Central memory CD4-positive, alpha-beta T cell (primary cell): ENCODE data around the gene TRAF3IP3.
A peak's percentile ranks its signal among the peaks of the same experiment; 100 is the strongest.

Source experiments
- DNase-seq: peaks from one replicate; pipeline ENCODE4 v3.0.0; 2022

TRAF3IP3 gene

DNA sequence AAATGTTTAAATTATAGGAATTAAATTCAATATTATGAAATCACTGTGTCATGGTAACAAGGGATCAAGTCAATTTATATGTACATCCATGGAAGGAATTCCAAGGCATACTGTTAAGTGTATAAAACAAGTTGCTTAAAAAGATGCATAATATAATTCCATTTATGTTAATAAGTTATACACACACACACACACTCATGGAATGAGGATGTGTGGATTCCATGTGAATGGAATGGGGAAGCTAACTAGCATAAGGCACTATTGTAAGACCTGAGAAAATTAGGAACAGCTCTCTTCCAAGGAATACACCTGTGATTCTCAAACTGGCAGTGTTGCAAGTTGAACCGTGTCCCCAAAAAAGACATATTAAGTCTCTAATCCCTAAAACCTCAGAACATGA is 17.6 kb upstream of the TRAF3IP3 start:
- DNase-seq, result no peak

DNA sequence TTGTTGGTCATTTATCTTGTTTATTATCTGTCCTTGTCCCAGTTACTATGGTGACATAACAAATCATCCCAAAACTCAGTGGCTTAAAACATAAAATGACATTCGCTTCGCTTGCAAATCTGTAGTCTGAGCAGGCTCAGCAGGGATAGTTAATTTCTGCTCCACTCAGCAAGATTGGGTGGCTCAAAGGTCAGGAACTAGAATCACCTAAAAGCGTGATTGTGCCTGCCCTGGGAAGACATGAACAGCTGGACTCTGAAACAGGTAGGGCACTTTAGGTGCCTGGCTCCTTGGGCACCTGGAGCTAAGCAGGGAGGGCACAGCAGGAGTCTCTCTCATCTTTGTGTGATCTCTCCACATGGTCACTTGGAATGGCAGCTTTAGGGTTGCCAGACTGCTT is 14.7 kb upstream of the TRAF3IP3 start:
- DNase-seq, result no peak

GRCh38 chr1:209741889-209742288 is 14.0 kb upstream of the TRAF3IP3 start:
- no peak for DNase-seq

DNA sequence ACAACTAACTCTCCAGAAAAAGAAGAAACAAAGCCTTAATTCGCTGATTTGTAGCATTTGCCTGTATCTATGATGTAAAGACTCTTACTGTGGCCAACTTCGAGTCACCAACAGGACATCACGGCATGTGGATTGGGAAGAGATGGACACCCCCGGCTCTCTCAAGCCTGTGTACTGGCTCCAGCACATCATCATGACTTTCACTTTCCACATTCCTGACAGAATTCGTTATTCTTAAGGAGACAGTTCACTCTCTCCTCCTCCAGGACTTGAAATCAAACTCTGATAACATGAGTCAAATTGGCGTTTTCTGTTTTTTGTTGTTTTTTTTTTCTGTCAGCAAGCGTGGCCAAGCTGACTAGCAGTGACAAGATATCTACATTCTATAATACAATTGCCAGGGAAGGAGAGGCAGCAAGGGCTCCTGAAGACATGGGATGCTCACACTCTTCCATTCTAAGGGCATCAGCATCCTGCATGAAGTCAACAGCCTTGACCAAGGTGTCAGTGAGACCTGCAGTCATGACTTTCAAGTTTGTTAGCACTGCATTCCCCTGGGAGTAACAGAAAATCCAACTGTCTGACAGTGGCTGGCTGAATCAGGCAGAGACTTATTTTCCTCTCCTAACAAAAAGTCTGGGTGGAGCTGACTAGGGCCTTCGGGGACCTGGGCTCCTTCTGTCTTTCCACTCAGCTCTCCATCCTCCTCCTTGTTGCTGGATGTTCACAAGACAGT is 13.3 kb upstream of the TRAF3IP3 start:
- no peak for DNase-seq

DNA sequence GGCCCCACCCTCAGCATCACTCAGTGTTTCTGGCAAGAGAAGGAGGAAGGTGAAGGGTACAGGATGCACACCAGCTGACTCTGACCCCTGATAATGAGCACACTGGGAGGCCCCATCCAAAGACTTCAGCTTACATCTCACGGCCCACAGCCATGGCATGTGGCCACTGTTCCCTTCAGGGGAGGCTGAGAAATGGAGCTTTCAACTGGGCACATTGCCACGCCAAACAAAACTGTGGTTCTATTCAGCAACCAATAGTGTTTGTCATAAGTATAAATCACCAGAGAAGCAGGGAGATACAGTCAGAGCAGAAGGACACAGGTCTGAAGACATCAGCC is 12.7 kb upstream of the TRAF3IP3 start:
- no peak for DNase-seq

GRCh38 chr1:209746451-209747165 is 9.2 kb upstream of the TRAF3IP3 start:
- no peak for DNase-seq

DNA sequence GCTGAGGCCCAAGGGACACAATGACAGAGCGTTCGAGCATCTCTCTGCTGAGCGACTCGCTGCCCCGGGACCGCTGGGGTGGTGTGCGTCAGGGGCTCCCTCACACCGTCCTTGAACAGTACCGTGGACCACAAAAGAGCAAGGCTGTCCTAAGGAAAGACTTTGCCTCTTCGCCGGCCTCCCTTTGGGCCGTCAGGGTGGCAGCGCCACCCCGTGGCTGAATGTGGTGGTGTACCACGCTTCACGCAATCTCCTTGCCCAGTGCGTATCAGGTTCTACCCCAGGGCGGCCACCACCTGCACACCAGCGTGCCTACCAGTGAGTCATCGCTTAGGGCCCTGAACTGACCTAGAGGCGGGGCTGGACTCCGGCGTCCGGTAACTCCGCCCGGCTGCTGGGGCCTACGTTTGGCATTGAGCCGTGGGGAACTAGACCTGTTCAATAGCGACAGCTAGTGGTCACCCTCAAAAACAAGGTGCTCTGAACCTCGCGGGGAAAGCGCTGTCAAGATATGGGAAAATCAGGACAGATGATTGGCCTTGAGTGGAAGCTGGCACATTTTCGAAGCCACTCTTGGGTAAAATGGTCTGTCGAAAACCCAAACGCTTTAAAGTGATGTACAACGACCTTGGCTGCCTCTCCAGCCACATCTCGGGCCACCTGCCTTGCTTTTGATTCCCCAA is 8.1 kb upstream of the TRAF3IP3 start:
- peak; percentile 76 for DNase-seq

GRCh38 chr1:209748620-209749019 is 7.2 kb upstream of the TRAF3IP3 start:
- DNase-seq, result no peak

DNA sequence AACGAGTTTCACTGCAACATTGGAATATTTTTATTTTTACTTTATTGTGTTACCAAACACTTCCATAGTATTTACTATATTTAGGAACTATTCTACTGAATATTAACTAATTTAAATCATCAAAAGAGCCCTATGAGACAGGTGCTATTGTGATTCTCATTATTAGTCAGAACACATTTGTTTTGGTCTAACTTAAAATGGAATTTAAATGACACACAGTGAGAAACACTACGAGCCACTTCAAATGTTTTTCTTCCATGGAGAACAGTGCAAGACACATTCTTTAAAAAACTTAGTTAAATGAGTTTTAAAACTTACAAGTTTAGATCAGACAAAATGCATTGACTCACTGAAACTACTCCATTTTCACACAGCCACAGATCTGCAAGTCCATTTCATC is 6.6 kb upstream of the TRAF3IP3 start:
- DNase-seq, result no peak

GRCh38 chr1:209749670-209750323 is 6.1 kb upstream of the TRAF3IP3 start:
- no peak for DNase-seq

DNA sequence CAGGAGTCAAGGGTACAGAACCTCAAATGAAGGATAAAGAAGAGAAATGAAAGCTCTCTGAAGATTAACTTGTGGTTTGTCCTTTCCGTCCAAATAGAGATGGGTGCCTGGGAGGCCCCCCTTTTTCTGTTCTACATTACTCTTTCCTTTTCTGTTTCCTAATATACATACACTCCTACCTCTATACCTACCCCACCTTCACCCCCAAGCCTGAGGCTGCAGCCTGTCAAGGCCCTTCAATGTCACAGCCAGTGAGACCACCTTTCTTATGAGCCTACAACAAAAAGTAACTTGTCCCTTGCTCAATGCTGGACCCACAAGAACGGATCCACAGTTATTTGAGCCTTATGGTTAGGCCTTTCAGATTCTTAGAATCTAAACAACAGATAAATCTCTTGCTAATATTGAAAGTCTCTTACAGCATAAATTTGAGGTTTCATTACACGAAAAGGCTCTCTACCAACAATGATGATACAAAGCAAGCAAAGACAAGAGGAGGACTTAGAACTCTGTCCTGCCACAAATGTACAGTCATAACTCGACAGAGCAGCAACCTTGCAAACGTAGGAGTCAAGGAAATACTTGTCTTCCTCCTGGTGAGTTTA is 4.1 kb upstream of the TRAF3IP3 start:
- no peak for DNase-seq

- DNase-seq, result no peak
Observed at GRCh38 chr1:209752890-209753289, 3.0 kb upstream of the TRAF3IP3 start.

GRCh38 chr1:209755256-209755655 is 597 bp upstream of the TRAF3IP3 start:
- no peak for DNase-seq

GRCh38 chr1:209756615-209757445 is 977 bp downstream of the TRAF3IP3 start:
- peak; percentile 51 for DNase-seq

- DNase-seq, result no peak
Observed at GRCh38 chr1:209758400-209758799, 2.5 kb downstream of the TRAF3IP3 start.

GRCh38 chr1:209759829-209760359 is 4.0 kb downstream of the TRAF3IP3 start:
- DNase-seq, result no peak

DNA sequence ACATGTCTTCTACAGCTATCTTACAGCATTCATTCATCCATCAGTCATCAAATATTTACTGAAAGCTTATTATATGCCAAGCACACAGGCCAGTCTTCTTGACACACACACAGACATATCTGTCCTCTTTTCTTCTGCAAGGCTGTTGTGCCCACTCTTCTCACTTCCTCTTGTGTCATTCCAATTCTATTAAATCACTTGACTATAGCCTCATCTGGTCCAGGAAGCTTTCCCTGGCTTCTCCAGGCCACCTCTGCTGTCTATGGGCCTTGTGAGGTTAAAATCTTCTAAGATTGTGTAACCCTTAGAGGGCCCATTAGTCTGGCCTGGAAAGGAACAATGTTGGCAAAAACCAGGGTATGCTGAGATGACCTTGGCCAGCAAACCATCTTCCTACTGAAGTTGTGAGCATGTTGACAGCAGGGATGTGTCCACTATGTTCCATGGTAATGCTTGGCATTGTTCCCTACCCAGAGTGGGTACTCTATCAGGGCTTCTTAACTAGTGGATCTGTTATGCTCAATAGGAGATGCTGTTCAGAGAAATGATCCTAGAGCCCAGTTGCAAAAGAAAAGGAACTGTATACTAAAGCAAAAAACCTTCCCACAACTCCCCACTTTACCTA is 5.3 kb downstream of the TRAF3IP3 start:
- DNase-seq, result no peak

- no peak for DNase-seq
Observed at GRCh38 chr1:209766051-209766450, 10.2 kb downstream of the TRAF3IP3 start.

DNA sequence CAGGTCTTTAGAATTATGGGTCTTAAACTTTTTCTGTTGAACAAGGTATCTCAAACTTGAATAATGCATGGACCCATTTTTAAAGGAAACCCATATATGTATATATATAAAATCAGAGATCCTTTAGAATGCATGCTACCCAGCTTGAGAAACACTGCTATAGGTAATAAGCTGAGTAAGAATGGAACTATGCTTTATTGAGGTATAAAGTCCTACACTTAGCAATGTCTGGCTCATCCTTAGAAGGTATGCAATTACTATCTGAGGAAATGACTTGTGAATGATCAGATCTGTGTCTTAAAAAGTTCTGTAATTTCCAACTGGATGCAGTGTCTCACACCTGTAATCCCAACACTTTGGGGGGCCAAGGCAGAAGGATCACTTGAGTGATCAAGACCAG is 11.2 kb downstream of the TRAF3IP3 start:
- DNase-seq, result no peak

GRCh38 chr1:209767706-209768105 is 11.9 kb downstream of the TRAF3IP3 start:
- no peak for DNase-seq

- DNase-seq, result peak; percentile 87
Observed at GRCh38 chr1:209768354-209768774, 12.5 kb downstream of the TRAF3IP3 start.
